NCI-H345 (cell line): ENCODE results near the gene COA4.
"Not testable (repeated sequence)": the region's sequence is repeated elsewhere in the genome, so short reads cannot be mapped to it uniquely, and the experiment has no call there.

ENCODE experiments used
- DNase-seq: peaks from one replicate; lab custom pipeline; 2025; lab: John Stamatoyannopoulos, UW

COA4 gene

GRCh38 chr11:73876424-73877310 lies at the start of gene COA4, which contains the start of gene PAAF1:
COA4 (minus strand) TSS chr11:73876846; CDS start chr11:73873378, 3,468 bp downstream.
PAAF1 (plus strand) TSS chr11:73876999; CDS start chr11:73877022, 23 bp downstream.
- peak; percentile 98 for DNase-seq

DNA sequence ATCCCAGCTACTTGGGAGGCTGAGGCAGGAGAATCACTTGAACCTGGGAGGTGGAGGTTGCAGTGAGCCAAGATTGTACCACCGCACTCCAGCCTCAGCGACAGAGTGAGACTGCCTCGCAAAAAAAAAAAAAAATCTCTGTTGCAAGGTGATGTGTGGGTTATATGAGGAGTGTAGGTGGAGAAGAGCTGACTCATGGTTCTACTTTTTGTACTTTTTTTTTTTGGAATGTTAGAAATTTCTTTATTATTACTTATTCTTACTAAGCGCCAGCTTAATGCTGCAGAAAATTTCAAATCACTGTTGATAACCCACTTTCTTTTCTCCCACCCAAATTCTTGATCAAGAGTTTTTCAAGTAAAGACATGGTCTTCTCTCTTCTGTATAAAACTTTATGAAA lies 44.5 kb upstream of the COA4 start:
- no peak for DNase-seq

DNA sequence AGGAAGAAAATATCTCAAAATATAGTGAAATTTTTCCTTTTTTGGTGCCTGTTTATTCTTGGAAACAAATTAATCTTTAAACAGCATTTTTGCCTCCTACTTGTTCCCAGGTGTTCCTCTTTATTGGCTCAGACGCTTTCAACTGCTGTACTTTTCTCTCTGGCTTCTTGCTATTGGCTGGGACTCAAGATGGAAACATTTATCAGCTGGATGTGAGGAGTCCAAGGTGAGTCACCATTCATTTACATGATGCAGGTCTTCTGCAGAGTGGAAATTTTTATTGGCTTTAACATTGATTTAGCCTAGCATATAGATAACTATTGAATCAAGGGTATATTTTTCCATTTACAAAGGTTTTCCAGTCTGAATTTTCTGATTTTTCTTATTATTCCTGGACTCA lies 39.8 kb upstream of the COA4 start:
- no peak for DNase-seq

DNA sequence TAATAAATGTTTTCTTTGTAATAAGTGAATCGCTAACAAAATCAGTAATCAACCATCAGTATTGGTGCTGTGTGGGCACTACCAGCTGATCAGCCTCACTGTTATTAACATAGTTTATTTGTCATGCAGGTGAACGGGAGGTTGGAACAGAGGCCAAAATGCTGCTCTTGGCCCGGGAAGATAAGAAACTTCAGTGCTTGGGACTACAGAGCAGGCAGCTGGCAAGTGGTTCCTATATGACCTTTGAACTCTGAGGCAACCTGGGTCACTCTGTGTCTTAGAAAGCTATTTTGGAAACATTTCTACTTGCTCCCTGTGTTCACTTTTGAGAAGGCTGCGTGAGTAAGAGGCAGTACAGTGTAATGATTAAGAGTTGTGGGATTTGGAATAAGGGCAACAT lies 37.6 kb upstream of the COA4 start:
- no peak for DNase-seq

- no peak for DNase-seq
Measured at GRCh38 chr11:73913472-73913871, 36.8 kb upstream of the COA4 start.

DNA sequence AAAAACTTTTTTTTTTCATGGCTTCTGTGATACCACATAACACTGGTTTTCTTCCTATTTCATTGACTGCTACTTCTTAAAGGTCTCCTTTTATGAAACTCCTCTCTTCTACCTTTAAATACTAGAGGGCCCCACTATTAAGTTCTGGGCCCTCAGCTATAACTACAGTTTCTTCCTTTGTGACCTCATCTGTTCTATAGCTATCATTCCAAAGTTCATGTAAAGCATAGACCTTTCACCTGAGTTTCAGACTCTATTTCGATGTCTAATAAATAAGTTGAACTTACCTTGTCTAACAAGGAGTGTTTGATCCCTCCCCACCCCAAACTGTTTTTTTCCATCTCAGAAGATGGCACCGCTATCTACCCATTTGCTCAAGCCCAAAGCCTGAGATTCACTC lies 35.4 kb upstream of the COA4 start:
- no peak for DNase-seq

DNA sequence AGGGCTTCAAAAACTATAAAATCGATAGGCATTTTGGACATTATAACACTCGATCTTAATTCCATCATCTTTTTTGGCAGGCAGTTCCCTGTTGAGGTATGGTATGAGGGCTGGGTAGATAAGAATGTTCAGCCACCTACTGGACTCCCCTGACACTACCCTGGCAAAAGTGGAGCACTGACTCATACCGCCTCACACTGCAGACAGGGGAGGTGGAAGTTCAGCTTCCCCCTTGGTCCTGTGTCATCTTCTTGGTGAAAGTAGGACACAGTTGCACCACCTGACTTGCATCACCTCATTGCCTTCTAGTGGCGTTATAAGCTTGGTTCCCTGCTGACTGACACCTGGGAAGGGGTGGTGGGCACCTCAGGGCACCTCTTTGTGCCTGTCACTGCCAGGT lies 30.5 kb upstream of the COA4 start:
- no peak for DNase-seq

DNA sequence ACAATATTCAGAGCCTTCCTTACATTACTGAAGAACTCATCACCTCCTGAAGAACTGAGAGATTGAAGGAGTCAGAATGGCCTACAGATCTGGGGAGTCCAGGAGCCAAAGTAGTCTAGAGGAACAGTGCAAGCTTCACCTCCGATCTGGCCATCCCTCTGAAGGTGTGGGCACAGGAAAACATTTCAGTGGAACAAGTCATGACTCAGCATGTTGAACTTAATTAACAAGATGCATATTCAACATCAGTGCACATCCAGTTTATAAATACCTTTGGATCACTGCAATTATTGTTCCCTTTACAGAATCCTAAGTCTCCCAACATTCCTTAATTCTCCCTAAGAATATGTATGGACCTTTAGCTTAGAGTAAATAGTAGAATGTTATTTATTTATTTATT lies 25.7 kb upstream of the COA4 start:
- DNase-seq, result no peak

DNA sequence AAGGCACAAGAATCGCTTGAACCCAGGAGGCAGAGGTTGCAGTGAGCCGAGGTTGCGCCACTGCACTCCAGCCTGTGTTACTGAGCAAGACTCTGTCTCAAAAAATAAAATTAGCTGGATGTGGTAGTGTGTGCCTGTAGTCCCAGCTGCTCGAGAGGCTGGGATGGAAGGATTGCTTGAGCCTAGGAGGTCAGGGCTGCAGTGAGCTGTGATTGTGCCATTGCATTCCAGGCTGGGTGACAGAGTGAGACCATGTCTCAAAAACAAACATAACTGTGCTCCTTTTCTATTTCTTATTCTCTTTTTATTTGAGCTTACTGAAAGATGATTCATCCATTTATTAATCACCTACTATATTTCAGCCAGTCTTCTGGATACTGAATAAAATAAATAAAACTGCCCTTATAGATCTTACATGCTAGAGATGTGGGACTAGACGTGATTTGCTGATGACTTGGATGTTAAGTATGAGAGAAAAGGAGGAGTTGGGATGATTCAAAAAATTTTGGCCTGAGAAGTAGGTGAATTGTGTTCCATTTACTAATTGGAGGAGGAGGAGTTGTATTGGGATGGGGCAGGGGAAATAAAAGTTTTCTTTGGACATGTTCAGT lies 18.2 kb upstream of the COA4 start:
- no peak for DNase-seq

DNA sequence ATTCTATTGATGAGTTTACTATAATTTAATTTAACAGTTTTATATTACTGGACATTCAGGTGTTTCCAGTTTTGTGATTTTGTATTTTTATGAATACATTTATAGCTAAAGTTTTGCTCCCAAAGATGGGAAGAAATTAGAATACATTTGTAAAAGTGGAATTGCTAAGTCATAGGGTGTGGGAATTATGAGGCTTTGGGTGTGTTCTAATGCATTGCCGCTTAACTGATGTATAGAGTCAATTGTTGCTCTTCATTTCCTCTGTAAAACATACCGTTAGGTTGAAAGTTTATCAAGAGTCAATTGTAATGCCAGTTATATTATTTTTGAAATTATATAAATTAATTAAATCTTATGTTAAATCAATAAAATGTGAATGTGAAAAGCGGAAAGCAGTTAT lies 16.4 kb upstream of the COA4 start:
- DNase-seq, result no peak

- DNase-seq, result no peak
Measured at GRCh38 chr11:73889536-73889935, 12.9 kb upstream of the COA4 start.

DNA sequence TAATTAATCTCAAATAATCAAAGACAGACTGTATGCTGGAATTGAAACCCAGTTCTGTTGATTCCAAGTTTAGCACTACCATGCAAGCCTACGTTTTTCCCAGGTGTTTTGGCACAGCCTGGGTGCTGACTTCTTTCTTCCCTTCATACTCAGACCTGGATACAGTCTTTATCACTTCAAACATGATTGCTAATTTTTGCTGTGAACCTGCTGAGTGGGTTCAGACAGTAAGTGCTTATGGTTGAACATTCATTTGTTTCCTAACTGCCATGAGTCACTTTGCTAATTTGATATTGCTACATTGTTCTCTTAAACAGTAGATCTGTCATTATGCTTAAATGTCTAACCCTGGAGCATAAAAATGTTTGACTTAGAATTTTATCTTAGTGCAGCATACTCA lies 12.4 kb upstream of the COA4 start:
- DNase-seq, result no peak

- no peak for DNase-seq
Measured at GRCh38 chr11:73888244-73888643, 11.6 kb upstream of the COA4 start.

DNA sequence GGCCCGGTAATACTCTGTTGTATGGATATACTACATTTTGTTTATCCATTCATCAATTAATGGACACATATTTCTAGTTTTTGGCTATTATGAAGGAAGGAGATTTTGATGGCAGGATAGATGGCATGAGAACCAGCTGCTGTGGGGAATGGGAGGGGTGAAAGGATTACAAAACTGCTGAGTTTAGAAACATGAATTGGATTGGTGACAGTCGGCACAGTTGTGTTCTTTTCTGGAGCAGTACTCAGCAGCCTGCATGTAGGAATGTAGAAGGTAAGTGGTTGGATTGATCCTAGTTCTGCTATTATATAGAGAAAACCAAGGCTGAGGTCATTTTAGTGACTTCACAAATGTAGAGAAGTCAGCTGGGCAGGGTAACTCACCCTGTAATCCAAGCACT lies 7.2 kb upstream of the COA4 start:
- no peak for DNase-seq

- not testable (repeated sequence) for DNase-seq
Measured at GRCh38 chr11:73880449-73880848, 3.8 kb upstream of the COA4 start.

- DNase-seq, result no peak
Measured at GRCh38 chr11:73878771-73879170, 2.1 kb upstream of the COA4 start.

- no peak for DNase-seq
Measured at GRCh38 chr11:73875840-73876239, 806 bp downstream of the COA4 start.

DNA sequence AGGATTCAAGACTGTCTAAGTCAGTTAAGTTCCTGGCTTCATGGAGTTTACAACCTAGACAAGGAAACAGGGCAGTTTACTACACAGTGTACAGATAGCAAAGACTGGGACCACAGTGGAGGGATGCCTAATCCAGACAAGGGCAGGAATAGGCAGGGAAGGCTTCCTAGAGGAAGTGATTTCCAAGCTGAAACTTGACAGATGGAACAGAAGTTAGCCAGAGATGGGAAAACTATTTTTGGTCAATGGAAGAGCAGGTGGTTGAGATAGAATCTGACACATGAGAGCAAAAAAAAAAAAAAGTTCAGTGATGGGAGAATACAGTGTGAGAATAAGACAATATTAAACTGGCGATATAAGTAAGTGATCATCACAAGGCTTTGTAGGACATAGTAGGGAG lies 1.3 kb downstream of the COA4 start:
- no peak for DNase-seq

- no peak for DNase-seq
Measured at GRCh38 chr11:73872749-73873357, 3.8 kb downstream of the COA4 start.

DNA sequence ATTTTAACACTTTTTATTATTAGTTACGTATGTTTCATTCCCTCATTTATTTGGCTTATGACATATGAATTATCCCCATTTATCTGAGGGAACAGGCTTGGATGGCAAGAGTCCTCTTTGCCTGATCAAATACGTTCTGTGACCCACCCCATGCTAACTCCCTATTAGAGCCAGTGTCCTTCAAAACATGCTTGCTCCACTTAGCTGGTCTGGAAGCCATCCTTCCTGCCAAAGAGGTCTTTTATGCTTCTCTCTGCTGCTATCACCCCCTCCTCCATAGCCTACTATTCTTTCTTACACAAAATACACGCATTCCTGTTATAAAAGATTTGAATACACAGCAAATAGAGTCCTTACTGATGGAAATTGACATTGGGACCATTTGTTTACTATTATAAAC lies 6.4 kb downstream of the COA4 start:
- no peak for DNase-seq

GRCh38 chr11:73869332-73869949 lies 7.2 kb downstream of the COA4 start:
- no peak for DNase-seq

DNA sequence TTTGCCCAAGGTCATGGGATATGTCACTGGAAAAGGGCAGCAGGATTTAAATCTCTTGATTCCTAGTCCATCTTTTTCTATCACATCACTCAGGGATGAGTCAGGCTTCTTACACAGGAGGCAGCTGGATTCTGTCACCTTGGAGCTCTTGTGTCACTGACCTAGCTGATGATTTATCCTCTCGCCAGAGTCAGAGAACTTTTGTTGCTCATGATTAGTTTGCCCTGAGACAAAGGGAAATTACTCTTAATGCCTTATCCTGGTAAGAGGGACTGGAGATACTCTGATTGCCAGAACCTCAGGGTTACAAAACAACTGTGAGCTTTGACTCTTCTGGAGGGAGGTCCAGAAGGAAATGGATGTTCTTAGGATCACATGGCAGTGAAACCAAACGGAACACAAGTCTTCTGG lies 10.1 kb downstream of the COA4 start:
- no peak for DNase-seq
